ENCODE measurements around the gene AASS.

The AASS gene

GRCh38 chr7:122059542-122059941, 84.5 kb downstream of the AASS start:
- no peak overlapping the region for H3K4me3 ChIP-seq (ENCODE audit: control insufficient read depth, low read depth, low read length)
- no peak for DNase-seq (ENCODE audit: low read depth)
- TF ChIP-seq CTCF (conservative IDR thresholded peaks at IDR 0.05; ENCODE audit: control insufficient read depth, insufficient read depth, low read depth, low read length): no peak

GRCh38 chr7:122056977-122057376, 87.1 kb downstream of the AASS start:
- no peak for TF ChIP-seq CTCF (conservative IDR thresholded peaks at IDR 0.05; ENCODE audit: control insufficient read depth, insufficient read depth, low read depth, low read length)
- H3K4me3 ChIP-seq (ENCODE audit: control insufficient read depth, low read depth, low read length): no peak overlapping the region
- no peak for DNase-seq (ENCODE audit: low read depth)

- TF ChIP-seq CTCF (conservative IDR thresholded peaks at IDR 0.05; ENCODE audit: control insufficient read depth, insufficient read depth, low read depth, low read length): no peak
- DNase-seq (ENCODE audit: low read depth): no peak
- no peak overlapping the region for H3K4me3 ChIP-seq (ENCODE audit: control insufficient read depth, low read depth, low read length)
Measured at GRCh38 chr7:122055073-122055472, 89.0 kb downstream of the AASS start.

GRCh38 chr7:122054393-122054792, 89.7 kb downstream of the AASS start:
- DNase-seq (ENCODE audit: low read depth): no peak
- H3K4me3 ChIP-seq (ENCODE audit: control insufficient read depth, low read depth, low read length): no peak overlapping the region
- TF ChIP-seq CTCF (conservative IDR thresholded peaks at IDR 0.05; ENCODE audit: control insufficient read depth, insufficient read depth, low read depth, low read length): no peak

GRCh38 chr7:122046402-122046801, 97.6 kb downstream of the AASS start:
- DNase-seq (ENCODE audit: low read depth): no peak
- TF ChIP-seq CTCF (conservative IDR thresholded peaks at IDR 0.05; ENCODE audit: control insufficient read depth, insufficient read depth, low read depth, low read length): no peak
- H3K4me3 ChIP-seq (ENCODE audit: control insufficient read depth, low read depth, low read length): no peak overlapping the region

GRCh38 chr7:122040147-122040546, 103.9 kb downstream of the AASS start:
- no peak overlapping the region for H3K4me3 ChIP-seq (ENCODE audit: control insufficient read depth, low read depth, low read length)
- no peak for DNase-seq (ENCODE audit: low read depth)
- TF ChIP-seq CTCF (conservative IDR thresholded peaks at IDR 0.05; ENCODE audit: control insufficient read depth, insufficient read depth, low read depth, low read length): no peak

GRCh38 chr7:122038904-122039303, 105.1 kb downstream of the AASS start:
- TF ChIP-seq CTCF (conservative IDR thresholded peaks at IDR 0.05; ENCODE audit: control insufficient read depth, insufficient read depth, low read depth, low read length): no peak

More at GRCh38 chr7:122038904-122039303, 105.1 kb downstream of the AASS start:
- DNase-seq (ENCODE audit: low read depth): peak; percentile 5
- no peak overlapping the region for H3K4me3 ChIP-seq (ENCODE audit: control insufficient read depth, low read depth, low read length)

Measured in fibroblast of mammary gland (primary cell).